ENCODE measurements around the gene CLSTN2.

GRCh38 chr3:140199743-140200142 is 264.8 kb downstream of the CLSTN2 start:
- TF ChIP-seq, protein P1, sequence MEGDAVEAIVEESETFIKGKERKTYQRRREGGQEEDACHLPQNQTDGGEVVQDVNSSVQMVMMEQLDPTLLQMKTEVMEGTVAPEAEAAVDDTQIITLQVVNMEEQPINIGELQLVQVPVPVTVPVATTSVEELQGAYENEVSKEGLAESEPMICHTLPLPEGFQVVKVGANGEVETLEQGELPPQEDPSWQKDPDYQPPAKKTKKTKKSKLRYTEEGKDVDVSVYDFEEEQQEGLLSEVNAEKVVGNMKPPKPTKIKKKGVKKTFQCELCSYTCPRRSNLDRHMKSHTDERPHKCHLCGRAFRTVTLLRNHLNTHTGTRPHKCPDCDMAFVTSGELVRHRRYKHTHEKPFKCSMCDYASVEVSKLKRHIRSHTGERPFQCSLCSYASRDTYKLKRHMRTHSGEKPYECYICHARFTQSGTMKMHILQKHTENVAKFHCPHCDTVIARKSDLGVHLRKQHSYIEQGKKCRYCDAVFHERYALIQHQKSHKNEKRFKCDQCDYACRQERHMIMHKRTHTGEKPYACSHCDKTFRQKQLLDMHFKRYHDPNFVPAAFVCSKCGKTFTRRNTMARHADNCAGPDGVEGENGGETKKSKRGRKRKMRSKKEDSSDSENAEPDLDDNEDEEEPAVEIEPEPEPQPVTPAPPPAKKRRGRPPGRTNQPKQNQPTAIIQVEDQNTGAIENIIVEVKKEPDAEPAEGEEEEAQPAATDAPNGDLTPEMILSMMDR (IDR thresholded peaks at IDR 0.05; ENCODE audit: insufficient read depth, low read depth, low read length) = no peak
- no peak for TF ChIP-seq EZH2 (IDR thresholded peaks at IDR 0.05; ENCODE audit: insufficient read depth, low read length)
